ENCODE results near the gene RIN1.
"Not testable (repeated sequence)": the region's sequence is repeated elsewhere in the genome, so short reads cannot be mapped to it uniquely, and the experiment has no call there.

RIN1 gene

DNA sequence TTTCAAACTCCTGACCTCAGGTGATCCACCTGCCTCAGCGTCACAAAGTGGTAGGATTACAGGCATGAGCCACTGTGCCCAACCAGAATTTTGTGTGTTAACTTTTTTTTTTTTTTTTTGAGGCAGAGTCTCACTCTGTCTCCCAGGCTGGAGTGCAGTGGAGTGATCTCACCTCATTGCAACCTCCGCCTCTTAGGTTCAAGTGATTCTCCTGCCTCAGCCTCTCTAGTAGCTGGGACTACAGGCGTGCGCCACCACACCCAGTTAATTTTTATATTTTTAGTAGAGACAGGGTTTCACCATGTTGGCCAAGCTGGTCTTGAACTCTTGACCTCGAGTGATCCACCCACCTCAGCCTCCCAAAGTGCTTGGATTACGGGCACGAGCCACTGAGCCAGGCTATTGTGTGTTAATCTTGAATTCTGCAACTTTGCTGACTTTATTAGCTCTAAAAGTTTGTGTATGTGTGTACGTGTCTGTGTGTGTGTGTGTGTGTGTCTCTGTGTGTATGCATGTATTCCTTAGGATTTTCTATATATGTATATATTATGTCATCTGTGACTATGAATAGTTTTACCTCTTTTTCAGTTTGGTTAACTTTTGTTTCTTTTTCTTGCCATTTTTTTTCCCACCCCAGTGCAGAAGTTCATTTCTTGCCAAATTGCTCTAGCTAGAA lies 14.5 kb upstream of the RIN1 start:
- peaks cover 21 to 30% of the 10 kb centered on the region in 2 donors for H3K4me1 ChIP-seq (ENCODE audit: control insufficient read depth in 1 of 2, insufficient read depth in 2 of 2, low read length in 2 of 2)
- H3K9ac ChIP-seq (ENCODE audit: low read depth in 1 of 2, low read length in 2 of 2) = peak overlapping the region in 1 of 2 donors; percentile 36
- not testable (repeated sequence) for H3K36me3 ChIP-seq (ENCODE audit: control insufficient read depth in 1 of 2, insufficient read depth in 2 of 2, low read length in 2 of 2); H3K9me3 ChIP-seq (ENCODE audit: control insufficient read depth in 1 of 2, low read length in 2 of 2); H3K27me3 ChIP-seq (ENCODE audit: control insufficient read depth in 1 of 2, insufficient read depth in 2 of 2, low read length in 2 of 2)
- H3K4me3 ChIP-seq (ENCODE audit: low read depth in 1 of 2, low read length in 2 of 2) = peak overlapping the region; percentile 14 to 42
- peak overlapping the region; percentile 67 for H3K27ac ChIP-seq (ENCODE audit: low read depth, low read length)

GRCh38 chr11:66349084-66349386 lies 12.8 kb upstream of the RIN1 start:
- Histone ChIP-seq H3K27me3 (ENCODE audit: control insufficient read depth in 1 of 2, insufficient read depth in 2 of 2, low read length in 2 of 2) (no peaks in the 10 kb centered on the region), H3K4me3 (ENCODE audit: low read depth in 1 of 2, low read length in 2 of 2) (peak overlapping the region; percentile 22 to 84), H3K27ac (ENCODE audit: low read depth, low read length) (no peak overlapping the region), H3K4me1 (ENCODE audit: control insufficient read depth in 1 of 2, insufficient read depth in 2 of 2, low read length in 2 of 2) (peaks cover 27 to 41% of the 10 kb centered on the region in 2 donors), H3K9ac (ENCODE audit: low read depth in 1 of 2, low read length in 2 of 2) (peak overlapping the region; percentile 12 to 30), H3K9me3 (ENCODE audit: control insufficient read depth in 1 of 2, low read length in 2 of 2) (no peaks in the 10 kb centered on the region), H3K36me3 (ENCODE audit: control insufficient read depth in 1 of 2, insufficient read depth in 2 of 2, low read length in 2 of 2) (peaks cover 0 to 1% of the 10 kb centered on the region in 2 donors)

GRCh38 chr11:66347425-66348276 lies 11.4 kb upstream of the RIN1 start, which contains the start of gene B4GAT1:
Gene B4GAT1, minus strand, starts transcription at chr11:66347629. Its CDS starts 84 bp downstream, at chr11:66347545.
- H3K36me3 ChIP-seq (ENCODE audit: control insufficient read depth in 1 of 2, insufficient read depth in 2 of 2, low read length in 2 of 2) = peaks cover 0 to 5% of the 10 kb centered on the region in 2 donors
- no peaks in the 10 kb centered on the region for H3K27me3 ChIP-seq (ENCODE audit: control insufficient read depth in 1 of 2, insufficient read depth in 2 of 2, low read length in 2 of 2)
- no peaks in the 10 kb centered on the region for H3K9me3 ChIP-seq (ENCODE audit: control insufficient read depth in 1 of 2, low read length in 2 of 2)
- H3K4me1 ChIP-seq (ENCODE audit: control insufficient read depth in 1 of 2, insufficient read depth in 2 of 2, low read length in 2 of 2) = peaks cover 33 to 43% of the 10 kb centered on the region in 2 donors
- peak within 1 kb of the TSS; percentile 97 to 98 for H3K4me3 ChIP-seq (ENCODE audit: low read depth in 1 of 2, low read length in 2 of 2)
- H3K27ac ChIP-seq (ENCODE audit: low read depth, low read length) = peak within 1 kb of the TSS; percentile 87
- H3K9ac ChIP-seq (ENCODE audit: low read depth in 1 of 2, low read length in 2 of 2) = peak within 1 kb of the TSS; percentile 99 to 100

- peak overlapping the region; percentile 87 for H3K27ac ChIP-seq (ENCODE audit: low read depth, low read length)
- no peaks in the 10 kb centered on the region for H3K9me3 ChIP-seq (ENCODE audit: control insufficient read depth in 1 of 2, low read length in 2 of 2)
- no peaks in the 10 kb centered on the region for H3K27me3 ChIP-seq (ENCODE audit: control insufficient read depth in 1 of 2, insufficient read depth in 2 of 2, low read length in 2 of 2)
- H3K9ac ChIP-seq (ENCODE audit: low read depth in 1 of 2, low read length in 2 of 2) = peak overlapping the region; percentile 99 to 100
- peak overlapping the region; percentile 97 to 98 for H3K4me3 ChIP-seq (ENCODE audit: low read depth in 1 of 2, low read length in 2 of 2)
- peaks cover 7 to 9% of the 10 kb centered on the region in 2 donors for H3K36me3 ChIP-seq (ENCODE audit: control insufficient read depth in 1 of 2, insufficient read depth in 2 of 2, low read length in 2 of 2)
- H3K4me1 ChIP-seq (ENCODE audit: control insufficient read depth in 1 of 2, insufficient read depth in 2 of 2, low read length in 2 of 2) = peaks cover 33 to 43% of the 10 kb centered on the region in 2 donors
These were observed 10.5 kb upstream of the RIN1 start for GRCh38 chr11:66346476-66347424.

GRCh38 chr11:66345316-66345649 lies 9.0 kb upstream of the RIN1 start:
- Histone ChIP-seq H3K27ac (ENCODE audit: low read depth, low read length) (peak overlapping the region; percentile 36), H3K9me3 (ENCODE audit: control insufficient read depth in 1 of 2, low read length in 2 of 2) (no peaks in the 10 kb centered on the region)

GRCh38 chr11:66344550-66345315 lies 8.5 kb upstream of the RIN1 start, which contains the start of gene BRMS1:
Gene BRMS1, minus strand, starts transcription at chr11:66345104. Its CDS starts 2,870 bp downstream, at chr11:66342234.
- H3K27me3 ChIP-seq (ENCODE audit: control insufficient read depth in 1 of 2, insufficient read depth in 2 of 2, low read length in 2 of 2) = no peaks in the 10 kb centered on the region
- no peaks in the 10 kb centered on the region for H3K9me3 ChIP-seq (ENCODE audit: control insufficient read depth in 1 of 2, low read length in 2 of 2)
- peaks cover 18 to 27% of the 10 kb centered on the region in 2 donors for H3K36me3 ChIP-seq (ENCODE audit: control insufficient read depth in 1 of 2, insufficient read depth in 2 of 2, low read length in 2 of 2)
- peak within 1 kb of the TSS; percentile 97 to 98 for H3K4me3 ChIP-seq (ENCODE audit: low read depth in 1 of 2, low read length in 2 of 2)
- peak within 1 kb of the TSS; percentile 99 to 100 for H3K9ac ChIP-seq (ENCODE audit: low read depth in 1 of 2, low read length in 2 of 2)
- peaks cover 33 to 43% of the 10 kb centered on the region in 2 donors for H3K4me1 ChIP-seq (ENCODE audit: control insufficient read depth in 1 of 2, insufficient read depth in 2 of 2, low read length in 2 of 2)
- H3K27ac ChIP-seq (ENCODE audit: low read depth, low read length) = peak within 1 kb of the TSS; percentile 45

More at GRCh38 chr11:66345316-66345649, 9.0 kb upstream of the RIN1 start:
- H3K9ac ChIP-seq (ENCODE audit: low read depth in 1 of 2, low read length in 2 of 2) = peak overlapping the region; percentile 99 to 100
- no peaks in the 10 kb centered on the region for H3K27me3 ChIP-seq (ENCODE audit: control insufficient read depth in 1 of 2, insufficient read depth in 2 of 2, low read length in 2 of 2)
- peaks cover 33 to 43% of the 10 kb centered on the region in 2 donors for H3K4me1 ChIP-seq (ENCODE audit: control insufficient read depth in 1 of 2, insufficient read depth in 2 of 2, low read length in 2 of 2)
- H3K4me3 ChIP-seq (ENCODE audit: low read depth in 1 of 2, low read length in 2 of 2) = peak overlapping the region; percentile 97 to 98
- H3K36me3 ChIP-seq (ENCODE audit: control insufficient read depth in 1 of 2, insufficient read depth in 2 of 2, low read length in 2 of 2) = peaks cover 18 to 21% of the 10 kb centered on the region in 2 donors

- Histone ChIP-seq H3K27me3 (ENCODE audit: control insufficient read depth in 1 of 2, insufficient read depth in 2 of 2, low read length in 2 of 2) (no peaks in the 10 kb centered on the region), H3K4me1 (ENCODE audit: control insufficient read depth in 1 of 2, insufficient read depth in 2 of 2, low read length in 2 of 2) (peaks cover 33 to 36% of the 10 kb centered on the region in 2 donors), H3K9ac (ENCODE audit: low read depth in 1 of 2, low read length in 2 of 2) (no peak overlapping the region), H3K27ac (ENCODE audit: low read depth, low read length) (no peak overlapping the region), H3K36me3 (ENCODE audit: control insufficient read depth in 1 of 2, insufficient read depth in 2 of 2, low read length in 2 of 2) (peaks cover 27 to 41% of the 10 kb centered on the region in 2 donors), H3K4me3 (ENCODE audit: low read depth in 1 of 2, low read length in 2 of 2) (no peak overlapping the region), H3K9me3 (ENCODE audit: control insufficient read depth in 1 of 2, low read length in 2 of 2) (no peaks in the 10 kb centered on the region)
These were observed 6.9 kb upstream of the RIN1 start for GRCh38 chr11:66343176-66343575.

- Histone ChIP-seq H3K27me3 (ENCODE audit: control insufficient read depth in 1 of 2, insufficient read depth in 2 of 2, low read length in 2 of 2) (no peaks in the 10 kb centered on the region), H3K4me1 (ENCODE audit: control insufficient read depth in 1 of 2, insufficient read depth in 2 of 2, low read length in 2 of 2) (peaks cover 33 to 36% of the 10 kb centered on the region in 2 donors), H3K27ac (ENCODE audit: low read depth, low read length) (no peak overlapping the region), H3K9me3 (ENCODE audit: control insufficient read depth in 1 of 2, low read length in 2 of 2) (no peaks in the 10 kb centered on the region), H3K4me3 (ENCODE audit: low read depth in 1 of 2, low read length in 2 of 2) (no peak overlapping the region), H3K9ac (ENCODE audit: low read depth in 1 of 2, low read length in 2 of 2) (no peak overlapping the region), H3K36me3 (ENCODE audit: control insufficient read depth in 1 of 2, insufficient read depth in 2 of 2, low read length in 2 of 2) (peaks cover 27 to 49% of the 10 kb centered on the region in 2 donors)
These were observed 5.4 kb upstream of the RIN1 start for GRCh38 chr11:66341502-66342126.

All from duodenal mucosa (tissue), 2 donors.